GM10266 (cell line): ENCODE data around the gene ANKS6.

ENCODE experiments used
- DNase-seq: peaks from one replicate; pipeline ENCODE4 v3.0.0; 2012; ENCODE audit errors: extremely low spot score
- CTCF ChIP-seq: IDR thresholded peaks from 2 replicates; pipeline ENCODE4 v1.5.1; 2012; ENCODE audit warnings: mild to moderate bottlenecking, low read depth; ENCODE audit not compliant: control insufficient read depth, insufficient read depth; ENCODE audit errors: missing control alignments

Gene ANKS6

GRCh38 chr9:98770717-98771116 is 25.6 kb downstream of the ANKS6 start:
- DNase-seq: no peak
- TF ChIP-seq CTCF: no peak

GRCh38 chr9:98768344-98768743 is 28.0 kb downstream of the ANKS6 start:
- DNase-seq: no peak
- TF ChIP-seq CTCF: no peak

GRCh38 chr9:98767915-98768314 is 28.4 kb downstream of the ANKS6 start:
- TF ChIP-seq CTCF: no peak

GRCh38 chr9:98767196-98767595 is 29.2 kb downstream of the ANKS6 start:
- no peak for DNase-seq
- no peak for TF ChIP-seq CTCF

More at GRCh38 chr9:98767915-98768314, 28.4 kb downstream of the ANKS6 start:
- DNase-seq: no peak

GRCh38 chr9:98766586-98766985 is 29.8 kb downstream of the ANKS6 start:
- no peak for DNase-seq
- TF ChIP-seq CTCF: no peak

- no peak for DNase-seq
- no peak for TF ChIP-seq CTCF
These were observed 31.1 kb downstream of the ANKS6 start for GRCh38 chr9:98765256-98765655.

DNA sequence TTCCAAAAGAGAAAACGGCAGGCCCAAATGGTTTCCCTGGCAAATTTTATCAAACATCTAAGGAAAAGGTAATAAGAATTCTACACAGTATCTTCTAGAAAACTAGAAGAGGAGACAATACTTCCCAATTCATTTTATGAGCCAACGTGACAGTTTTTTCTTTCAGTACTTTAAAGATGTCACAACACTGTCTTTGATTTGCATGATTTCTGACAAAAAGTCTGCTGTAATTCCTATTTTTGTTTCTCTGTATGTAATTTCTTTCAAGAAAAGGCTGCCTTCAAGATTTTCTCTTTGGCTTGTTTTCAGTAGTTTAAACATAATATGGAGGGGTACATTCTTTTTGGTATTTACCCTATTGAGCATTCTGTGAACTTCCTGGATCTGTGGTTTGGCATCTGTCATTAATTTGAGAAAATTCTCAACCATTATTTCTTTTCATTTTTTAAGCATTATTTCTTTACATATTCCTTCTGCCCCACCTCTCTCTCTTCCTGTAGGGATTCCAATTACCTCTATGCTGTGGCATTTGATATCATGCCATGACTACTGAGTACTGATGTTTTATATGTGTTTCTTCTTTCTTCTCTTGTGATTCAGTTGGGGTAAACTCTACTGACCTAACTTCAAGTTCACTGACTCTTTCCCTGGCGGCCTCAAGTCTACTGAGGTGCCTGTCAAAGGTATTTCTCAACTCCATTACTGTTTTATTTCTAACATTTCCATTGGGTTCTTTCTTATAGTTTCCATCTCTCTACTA is 32.2 kb downstream of the ANKS6 start:
- no peak for TF ChIP-seq CTCF
- no peak for DNase-seq
